Activated CD4-positive, CD25-positive, alpha-beta regulatory T cell (primary cell): Measurements from ENCODE around the gene IDH3A.
"Not testable (repeated sequence)": the region's sequence is repeated elsewhere in the genome, so short reads cannot be mapped to it uniquely, and the experiment has no call there.

Experiments
- DNase-seq, 4 experiments: peaks; one replicate each; lab custom pipeline; 2025; lab: John Stamatoyannopoulos, UW

Gene IDH3A

GRCh38 chr15:78129077-78129750 lies 19.9 kb upstream of the IDH3A start:
- DNase-seq, result no peak

- no peak for DNase-seq
Observed at GRCh38 chr15:78129751-78130287, 19.3 kb upstream of the IDH3A start.

- DNase-seq, result peak in 1 of 4 experiments; percentile 53
Observed at GRCh38 chr15:78130466-78131294, 18.5 kb upstream of the IDH3A start.

- peak; percentile 48 to 72 (median 58) for DNase-seq
Observed at GRCh38 chr15:78131295-78132061, 17.7 kb upstream of the IDH3A start, which contains the start of gene CIB2. CIB2 (minus strand) TSS chr15:78131445; CDS start chr15:78131215, 230 bp downstream.

GRCh38 chr15:78133801-78134200 lies 15.4 kb upstream of the IDH3A start:
- no peak for DNase-seq

- DNase-seq, result no peak
Observed at GRCh38 chr15:78139578-78139977, 9.6 kb upstream of the IDH3A start.

GRCh38 chr15:78140292-78140691 lies 8.9 kb upstream of the IDH3A start:
- no peak for DNase-seq

- no peak for DNase-seq
Observed at GRCh38 chr15:78142332-78142731, 6.8 kb upstream of the IDH3A start.

- DNase-seq, result no peak
Observed at GRCh38 chr15:78146425-78147154, 2.6 kb upstream of the IDH3A start.

GRCh38 chr15:78147566-78147965 lies 1.6 kb upstream of the IDH3A start:
- DNase-seq, result no peak

- DNase-seq, result no peak
Observed at GRCh38 chr15:78148392-78149067, 632 bp upstream of the IDH3A start.

GRCh38 chr15:78149805-78150751 lies 916 bp downstream of the IDH3A start:
- no peak for DNase-seq

GRCh38 chr15:78151075-78151474 lies 1.9 kb downstream of the IDH3A start:
- DNase-seq, result not testable (repeated sequence)

GRCh38 chr15:78154955-78155354 lies 5.8 kb downstream of the IDH3A start:
- DNase-seq, result no peak

GRCh38 chr15:78155355-78155939 lies 6.3 kb downstream of the IDH3A start:
- no peak for DNase-seq

GRCh38 chr15:78156653-78157052 lies 7.5 kb downstream of the IDH3A start:
- no peak for DNase-seq

GRCh38 chr15:78157203-78157602 lies 8.0 kb downstream of the IDH3A start:
- no peak for DNase-seq

- DNase-seq, result no peak
Observed at GRCh38 chr15:78159395-78159794, 10.2 kb downstream of the IDH3A start.

GRCh38 chr15:78162038-78162437 lies 12.9 kb downstream of the IDH3A start:
- DNase-seq, result no peak
